ENCODE measurements around the gene SMCO4.
A peak's percentile ranks its signal among the peaks of the same experiment; 100 is the strongest.

The SMCO4 gene

GRCh38 chr11:93560199-93560932 is 17.2 kb upstream of the SMCO4 start:
- no peaks in the 10 kb centered on the region for H3K4me1 ChIP-seq (ENCODE audit: control insufficient read depth, insufficient read depth, low read length, poor library complexity, severe bottlenecking)
- no peak overlapping the region for H3K27ac ChIP-seq (ENCODE audit: low read depth, low read length, severe bottlenecking)
- H3K4me3 ChIP-seq (ENCODE audit: extremely low read depth, insufficient read depth, low read length, poor library complexity, severe bottlenecking): no peak overlapping the region
- 62 to 67% methylated on average over 2 to 3 of the region's 3 CpGs for WGBS, 2 experiments (ENCODE audit: insufficient coverage in 2 of 2)
- H3K9me3 ChIP-seq (ENCODE audit: control insufficient read depth, low read length): no peaks in the 10 kb centered on the region
- no peaks in the 10 kb centered on the region for H3K36me3 ChIP-seq (ENCODE audit: control insufficient read depth, insufficient read depth, low read length)

- no peaks in the 10 kb centered on the region for H3K9me3 ChIP-seq (ENCODE audit: control insufficient read depth, low read length)
- H3K27ac ChIP-seq (ENCODE audit: low read depth, low read length, severe bottlenecking): no peak overlapping the region
- no peaks in the 10 kb centered on the region for H3K4me1 ChIP-seq (ENCODE audit: control insufficient read depth, insufficient read depth, low read length, poor library complexity, severe bottlenecking)
- 70 to 72% methylated on average over 3 of the region's 3 CpGs for WGBS, 2 experiments (ENCODE audit: insufficient coverage in 2 of 2)
- no peak overlapping the region for H3K4me3 ChIP-seq (ENCODE audit: extremely low read depth, insufficient read depth, low read length, poor library complexity, severe bottlenecking)
- no peaks in the 10 kb centered on the region for H3K36me3 ChIP-seq (ENCODE audit: control insufficient read depth, insufficient read depth, low read length)
These were observed 16.5 kb upstream of the SMCO4 start for GRCh38 chr11:93559681-93560080.

GRCh38 chr11:93552874-93553273 is 9.7 kb upstream of the SMCO4 start:
- Histone ChIP-seq H3K4me1 (ENCODE audit: control insufficient read depth, insufficient read depth, low read length, poor library complexity, severe bottlenecking) (no peaks in the 10 kb centered on the region), H3K4me3 (ENCODE audit: extremely low read depth, insufficient read depth, low read length, poor library complexity, severe bottlenecking) (no peak overlapping the region), H3K36me3 (ENCODE audit: control insufficient read depth, insufficient read depth, low read length) (no peaks in the 10 kb centered on the region), H3K27ac (ENCODE audit: low read depth, low read length, severe bottlenecking) (no peak overlapping the region), H3K9me3 (ENCODE audit: control insufficient read depth, low read length) (no peaks in the 10 kb centered on the region)
- WGBS, 2 experiments (ENCODE audit: insufficient coverage in 2 of 2): 100% methylated on average over 1 of the region's 1 CpG; no CpG with 5 or more reads in 1 of the 2 experiments

GRCh38 chr11:93549976-93550375 is 6.8 kb upstream of the SMCO4 start:
- no peak overlapping the region for H3K27ac ChIP-seq (ENCODE audit: low read depth, low read length, severe bottlenecking)
- 72 to 100% methylated on average over 3 to 4 of the region's 4 CpGs for WGBS, 2 experiments (ENCODE audit: insufficient coverage in 2 of 2)

GRCh38 chr11:93548679-93549319 is 5.6 kb upstream of the SMCO4 start:
- no peak overlapping the region for H3K27ac ChIP-seq (ENCODE audit: low read depth, low read length, severe bottlenecking)
- H3K4me1 ChIP-seq (ENCODE audit: control insufficient read depth, insufficient read depth, low read length, poor library complexity, severe bottlenecking): no peaks in the 10 kb centered on the region
- H3K36me3 ChIP-seq (ENCODE audit: control insufficient read depth, insufficient read depth, low read length): no peaks in the 10 kb centered on the region
- 51 to 63% methylated on average over 3 of the region's 6 CpGs for WGBS, 2 experiments (ENCODE audit: insufficient coverage in 2 of 2)
- no peak overlapping the region for H3K4me3 ChIP-seq (ENCODE audit: extremely low read depth, insufficient read depth, low read length, poor library complexity, severe bottlenecking)
- H3K9me3 ChIP-seq (ENCODE audit: control insufficient read depth, low read length): no peaks in the 10 kb centered on the region

More at GRCh38 chr11:93549976-93550375, 6.8 kb upstream of the SMCO4 start:
- Histone ChIP-seq H3K36me3 (ENCODE audit: control insufficient read depth, insufficient read depth, low read length) (no peaks in the 10 kb centered on the region), H3K4me1 (ENCODE audit: control insufficient read depth, insufficient read depth, low read length, poor library complexity, severe bottlenecking) (no peaks in the 10 kb centered on the region), H3K9me3 (ENCODE audit: control insufficient read depth, low read length) (no peaks in the 10 kb centered on the region), H3K4me3 (ENCODE audit: extremely low read depth, insufficient read depth, low read length, poor library complexity, severe bottlenecking) (no peak overlapping the region)

GRCh38 chr11:93547773-93548172 is 4.6 kb upstream of the SMCO4 start:
- no peak overlapping the region for H3K4me3 ChIP-seq (ENCODE audit: extremely low read depth, insufficient read depth, low read length, poor library complexity, severe bottlenecking)
- no peak overlapping the region for H3K27ac ChIP-seq (ENCODE audit: low read depth, low read length, severe bottlenecking)
- H3K4me1 ChIP-seq (ENCODE audit: control insufficient read depth, insufficient read depth, low read length, poor library complexity, severe bottlenecking): no peaks in the 10 kb centered on the region
- WGBS, 2 experiments (ENCODE audit: insufficient coverage in 2 of 2): 91 to 100% methylated on average over 1 to 2 of the region's 2 CpGs
- no peaks in the 10 kb centered on the region for H3K9me3 ChIP-seq (ENCODE audit: control insufficient read depth, low read length)
- H3K36me3 ChIP-seq (ENCODE audit: control insufficient read depth, insufficient read depth, low read length): no peaks in the 10 kb centered on the region

GRCh38 chr11:93547028-93547427 is 3.8 kb upstream of the SMCO4 start:
- no peaks in the 10 kb centered on the region for H3K9me3 ChIP-seq (ENCODE audit: control insufficient read depth, low read length)
- no peaks in the 10 kb centered on the region for H3K4me1 ChIP-seq (ENCODE audit: control insufficient read depth, insufficient read depth, low read length, poor library complexity, severe bottlenecking)
- 92 to 95% methylated on average over 2 of the region's 2 CpGs for WGBS, 2 experiments (ENCODE audit: insufficient coverage in 2 of 2)
- no peak overlapping the region for H3K27ac ChIP-seq (ENCODE audit: low read depth, low read length, severe bottlenecking)
- H3K4me3 ChIP-seq (ENCODE audit: extremely low read depth, insufficient read depth, low read length, poor library complexity, severe bottlenecking): no peak overlapping the region
- H3K36me3 ChIP-seq (ENCODE audit: control insufficient read depth, insufficient read depth, low read length): no peaks in the 10 kb centered on the region

GRCh38 chr11:93545566-93545965 is 2.4 kb upstream of the SMCO4 start:
- Histone ChIP-seq H3K9me3 (ENCODE audit: control insufficient read depth, low read length) (no peaks in the 10 kb centered on the region), H3K27ac (ENCODE audit: low read depth, low read length, severe bottlenecking) (no peak overlapping the region), H3K4me1 (ENCODE audit: control insufficient read depth, insufficient read depth, low read length, poor library complexity, severe bottlenecking) (peaks cover 4% of the 10 kb centered on the region), H3K36me3 (ENCODE audit: control insufficient read depth, insufficient read depth, low read length) (no peaks in the 10 kb centered on the region), H3K4me3 (ENCODE audit: extremely low read depth, insufficient read depth, low read length, poor library complexity, severe bottlenecking) (no peak overlapping the region)
- 93 to 95% methylated on average over 2 of the region's 2 CpGs for WGBS, 2 experiments (ENCODE audit: insufficient coverage in 2 of 2)

GRCh38 chr11:93542811-93543229 is 371 bp downstream of the SMCO4 start:
- 0 to 1% methylated on average over 24 to 32 of the region's 59 CpGs for WGBS, 2 experiments (ENCODE audit: insufficient coverage in 2 of 2)
- Histone ChIP-seq H3K27ac (ENCODE audit: low read depth, low read length, severe bottlenecking) (peak overlapping the region; percentile 81), H3K4me3 (ENCODE audit: extremely low read depth, insufficient read depth, low read length, poor library complexity, severe bottlenecking) (peak overlapping the region; percentile 66)

GRCh38 chr11:93541884-93542810 is 1.0 kb downstream of the SMCO4 start:
- H3K4me3 ChIP-seq (ENCODE audit: extremely low read depth, insufficient read depth, low read length, poor library complexity, severe bottlenecking): peak overlapping the region; percentile 66
- H3K4me1 ChIP-seq (ENCODE audit: control insufficient read depth, insufficient read depth, low read length, poor library complexity, severe bottlenecking): peaks cover 12% of the 10 kb centered on the region
- 8 to 17% methylated on average over 6 of the region's 29 CpGs for WGBS, 2 experiments (ENCODE audit: insufficient coverage in 2 of 2)
- H3K36me3 ChIP-seq (ENCODE audit: control insufficient read depth, insufficient read depth, low read length): no peaks in the 10 kb centered on the region
- peak overlapping the region; percentile 81 for H3K27ac ChIP-seq (ENCODE audit: low read depth, low read length, severe bottlenecking)
- H3K9me3 ChIP-seq (ENCODE audit: control insufficient read depth, low read length): no peaks in the 10 kb centered on the region

More at GRCh38 chr11:93542811-93543229, 371 bp downstream of the SMCO4 start:
- Histone ChIP-seq H3K36me3 (ENCODE audit: control insufficient read depth, insufficient read depth, low read length) (no peaks in the 10 kb centered on the region), H3K4me1 (ENCODE audit: control insufficient read depth, insufficient read depth, low read length, poor library complexity, severe bottlenecking) (peaks cover 5% of the 10 kb centered on the region), H3K9me3 (ENCODE audit: control insufficient read depth, low read length) (no peaks in the 10 kb centered on the region)

All from mesodermal cell (in vitro differentiated cells).